ENCODE results near the gene SNORC. TPM values are rescaled to one million over a fixed set of nuclear protein-coding genes. Genes with fewer than 3 reads are reported as not detected.

The SNORC gene
- total RNA-seq, 1 experiment from 2014 or later = 3.4 TPM

GRCh38 chr2:232898592-232899543 lies 28.8 kb downstream of the SNORC start:
- POLR2A ChIA-PET = no interaction called here
- Mint-ChIP-seq H3K36me3 (no peaks in the 10 kb centered on the region), H3K27ac (no peak overlapping the region), H3K4me3 (no peak overlapping the region), H3K4me1 (peaks cover 4% of the 10 kb centered on the region; the same call in 1 of the 2 replicates), H3K9me3 (no peaks in the 10 kb centered on the region), H3K27me3 (ENCODE audit: low read depth) (no peaks in the 10 kb centered on the region; the same call in none of the 2 replicates)
- CTCF ChIA-PET = interaction anchor here (1.2 kb wide), 1 partner anchor 12 kb away, joined by 3 read pairs; no protein-coding TSS in a partner anchor
- ATAC-seq (no peak), DNase-seq (ENCODE audit: low spot score) (no peak)
- TF ChIP-seq, protein P1, sequence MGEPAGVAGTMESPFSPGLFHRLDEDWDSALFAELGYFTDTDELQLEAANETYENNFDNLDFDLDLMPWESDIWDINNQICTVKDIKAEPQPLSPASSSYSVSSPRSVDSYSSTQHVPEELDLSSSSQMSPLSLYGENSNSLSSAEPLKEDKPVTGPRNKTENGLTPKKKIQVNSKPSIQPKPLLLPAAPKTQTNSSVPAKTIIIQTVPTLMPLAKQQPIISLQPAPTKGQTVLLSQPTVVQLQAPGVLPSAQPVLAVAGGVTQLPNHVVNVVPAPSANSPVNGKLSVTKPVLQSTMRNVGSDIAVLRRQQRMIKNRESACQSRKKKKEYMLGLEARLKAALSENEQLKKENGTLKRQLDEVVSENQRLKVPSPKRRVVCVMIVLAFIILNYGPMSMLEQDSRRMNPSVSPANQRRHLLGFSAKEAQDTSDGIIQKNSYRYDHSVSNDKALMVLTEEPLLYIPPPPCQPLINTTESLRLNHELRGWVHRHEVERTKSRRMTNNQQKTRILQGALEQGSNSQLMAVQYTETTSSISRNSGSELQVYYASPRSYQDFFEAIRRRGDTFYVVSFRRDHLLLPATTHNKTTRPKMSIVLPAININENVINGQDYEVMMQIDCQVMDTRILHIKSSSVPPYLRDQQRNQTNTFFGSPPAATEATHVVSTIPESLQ (CRISPR knock-in tag; IDR thresholded peaks at IDR 0.05) = no peak
- TF ChIP-seq ATF1 (CRISPR knock-in tag; IDR thresholded peaks at IDR 0.05) = no peak
- TF ChIP-seq, protein P2, sequence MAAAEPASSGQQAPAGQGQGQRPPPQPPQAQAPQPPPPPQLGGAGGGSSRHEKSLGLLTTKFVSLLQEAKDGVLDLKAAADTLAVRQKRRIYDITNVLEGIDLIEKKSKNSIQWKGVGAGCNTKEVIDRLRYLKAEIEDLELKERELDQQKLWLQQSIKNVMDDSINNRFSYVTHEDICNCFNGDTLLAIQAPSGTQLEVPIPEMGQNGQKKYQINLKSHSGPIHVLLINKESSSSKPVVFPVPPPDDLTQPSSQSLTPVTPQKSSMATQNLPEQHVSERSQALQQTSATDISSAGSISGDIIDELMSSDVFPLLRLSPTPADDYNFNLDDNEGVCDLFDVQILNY (CRISPR knock-in tag; IDR thresholded peaks at IDR 0.05) = no peak
- TF ChIP-seq ZNF281 (CRISPR knock-in tag; IDR thresholded peaks at IDR 0.05) = no peak
- TF ChIP-seq MXD4 (CRISPR knock-in tag; IDR thresholded peaks at IDR 0.05; ENCODE audit: borderline replicate concordance) = no peak
- no peak for TF ChIP-seq SMAD3 (CRISPR knock-in tag; IDR thresholded peaks at IDR 0.05; ENCODE audit: borderline replicate concordance)
- no peak for TF ChIP-seq NR2C2 (CRISPR knock-in tag; IDR thresholded peaks at IDR 0.05)
- no peak for TF ChIP-seq TCF7 (CRISPR knock-in tag; IDR thresholded peaks at IDR 0.05; ENCODE audit: low read depth)
- TF ChIP-seq KAT7 (CRISPR knock-in tag; IDR thresholded peaks at IDR 0.05; ENCODE audit: borderline replicate concordance) = no peak
- no peak for TF ChIP-seq JAZF1 (CRISPR knock-in tag; IDR thresholded peaks at IDR 0.05)
- no peak for TF ChIP-seq NR3C1 (CRISPR knock-in tag; conservative IDR thresholded peaks at IDR 0.05; ENCODE audit: low read depth)
- no peak for TF ChIP-seq ZNF138 (CRISPR knock-in tag; conservative IDR thresholded peaks at IDR 0.05)

DNA sequence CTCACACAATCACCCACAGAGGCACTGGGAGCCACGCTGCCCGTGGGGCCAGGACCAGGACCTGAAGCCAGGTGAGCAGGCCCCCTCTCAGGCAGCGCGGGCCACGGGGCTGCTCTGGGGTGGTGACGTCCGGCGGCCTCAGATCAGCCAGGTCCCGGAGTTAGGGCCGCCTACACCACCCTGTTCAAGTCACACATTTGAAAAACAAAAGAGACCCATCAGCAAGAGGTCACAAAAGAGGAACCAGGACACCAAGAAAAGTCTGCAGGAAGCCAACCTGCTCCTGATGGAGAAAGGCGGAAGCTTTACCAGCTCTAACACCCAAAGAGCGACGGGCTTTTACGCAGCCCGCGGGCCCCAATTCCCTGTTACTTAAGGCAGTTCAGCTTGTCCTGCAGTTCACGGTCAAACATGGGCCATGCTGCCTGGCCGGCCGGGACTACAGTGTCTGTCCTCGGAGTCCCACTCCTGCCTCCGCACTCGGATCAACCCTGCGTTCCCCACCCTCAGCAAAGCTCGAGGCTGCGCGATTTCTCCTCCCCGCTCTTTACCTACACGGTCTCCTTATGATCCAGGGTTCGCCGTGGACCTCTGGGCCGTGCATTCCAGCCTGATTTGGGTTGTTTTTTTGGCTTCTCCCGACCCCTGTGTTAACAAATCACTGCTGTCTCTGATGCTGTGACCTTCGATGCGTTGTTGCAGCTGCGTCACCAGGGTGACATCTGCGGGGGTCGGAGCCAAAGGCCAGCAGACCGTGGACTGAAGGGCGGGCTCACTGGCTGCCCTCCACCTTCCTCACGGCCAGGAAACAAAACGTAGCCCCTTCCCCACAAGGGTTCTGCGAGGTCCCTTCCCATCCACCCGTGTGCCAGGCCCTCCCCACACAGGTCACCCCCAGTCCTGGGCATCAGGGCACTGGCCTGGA lies 31.0 kb downstream of the SNORC start:
- ATAC-seq (peak; percentile 91), DNase-seq (ENCODE audit: low spot score) (no peak)
- no peak overlapping the region; the same call in 1 of the 2 replicates for H3K4me3 Mint-ChIP-seq
- H3K27me3 Mint-ChIP-seq (ENCODE audit: low read depth) = no peaks in the 10 kb centered on the region; the same call in none of the 2 replicates
- no peaks in the 10 kb centered on the region for H3K9me3 Mint-ChIP-seq
- POLR2A ChIA-PET = no interaction called here
- no peak overlapping the region for H3K27ac Mint-ChIP-seq
- TF ChIP-seq USF1 (CRISPR knock-in tag; IDR thresholded peaks at IDR 0.05) (no peak), ZNF423 (CRISPR knock-in tag; IDR thresholded peaks at IDR 0.05) (0 out of 2 replicates have a peak, but pooled peaks have one; percentile 32), NR3C1 (CRISPR knock-in tag; conservative IDR thresholded peaks at IDR 0.05; ENCODE audit: low read depth) (no peak), ETV6 (CRISPR knock-in tag; IDR thresholded peaks at IDR 0.05) (0 out of 2 replicates have a peak, but pooled peaks have one; percentile 26), SMAD3 (CRISPR knock-in tag; IDR thresholded peaks at IDR 0.05; ENCODE audit: borderline replicate concordance) (no peak)
- TF ChIP-seq, protein P3, sequence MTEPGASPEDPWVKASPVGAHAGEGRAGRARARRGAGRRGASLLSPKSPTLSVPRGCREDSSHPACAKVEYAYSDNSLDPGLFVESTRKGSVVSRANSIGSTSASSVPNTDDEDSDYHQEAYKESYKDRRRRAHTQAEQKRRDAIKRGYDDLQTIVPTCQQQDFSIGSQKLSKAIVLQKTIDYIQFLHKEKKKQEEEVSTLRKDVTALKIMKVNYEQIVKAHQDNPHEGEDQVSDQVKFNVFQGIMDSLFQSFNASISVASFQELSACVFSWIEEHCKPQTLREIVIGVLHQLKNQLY (CRISPR knock-in tag; IDR thresholded peaks at IDR 0.05) = no peak
- H3K4me1 Mint-ChIP-seq = peaks cover 4% of the 10 kb centered on the region; the same call in 1 of the 2 replicates
- CTCF ChIA-PET = interaction anchor here (0.5 to 1.2 kb wide), 4 partner anchors 10 to 887 kb away, joined by 3 to 5 read pairs (median 3); no protein-coding TSS in a partner anchor
- H3K36me3 Mint-ChIP-seq = no peaks in the 10 kb centered on the region
